ENCODE measurements around the gene GIGYF2. TPM values are rescaled to one million over a fixed set of nuclear protein-coding genes. Genes with fewer than 3 reads are reported as not detected.

Gene GIGYF2
- total RNA-seq, 1 experiment from 2014 or later, result 40.4 TPM

- Histone ChIP-seq H3K9me3 (no peaks in the 10 kb centered on the region), H3K4me3 (ENCODE audit: low read depth, low read length) (no peak overlapping the region), H3K36me3 (ENCODE audit: control insufficient read depth, insufficient read depth, low read length) (no peaks in the 10 kb centered on the region), H3K27me3 (replicated peaks; ENCODE audit: control insufficient read depth, insufficient read depth, low read length) (no peaks in the 10 kb centered on the region), H3K4me1 (no peaks in the 10 kb centered on the region)
- ChIA-PET POLR2A (no interaction called here), CTCF (interaction anchor here (0.6 kb wide), 1 partner anchor 881 kb away, joined by 3 read pairs; no protein-coding TSS in a partner anchor)
- Mint-ChIP-seq H3K27me3 (ENCODE audit: insufficient read depth, unreplicated experiment) (no peaks in the 10 kb centered on the region), H3K36me3 (ENCODE audit: insufficient read depth, unreplicated experiment) (peaks cover 38% of the 10 kb centered on the region), H3K4me1 (ENCODE audit: low read depth, unreplicated experiment) (no peaks in the 10 kb centered on the region), H3K27ac (ENCODE audit: unreplicated experiment) (no peak overlapping the region), H3K9me3 (ENCODE audit: unreplicated experiment) (no peaks in the 10 kb centered on the region), H3K4me3 (ENCODE audit: unreplicated experiment) (no peak overlapping the region)
- TF ChIP-seq, protein P1, sequence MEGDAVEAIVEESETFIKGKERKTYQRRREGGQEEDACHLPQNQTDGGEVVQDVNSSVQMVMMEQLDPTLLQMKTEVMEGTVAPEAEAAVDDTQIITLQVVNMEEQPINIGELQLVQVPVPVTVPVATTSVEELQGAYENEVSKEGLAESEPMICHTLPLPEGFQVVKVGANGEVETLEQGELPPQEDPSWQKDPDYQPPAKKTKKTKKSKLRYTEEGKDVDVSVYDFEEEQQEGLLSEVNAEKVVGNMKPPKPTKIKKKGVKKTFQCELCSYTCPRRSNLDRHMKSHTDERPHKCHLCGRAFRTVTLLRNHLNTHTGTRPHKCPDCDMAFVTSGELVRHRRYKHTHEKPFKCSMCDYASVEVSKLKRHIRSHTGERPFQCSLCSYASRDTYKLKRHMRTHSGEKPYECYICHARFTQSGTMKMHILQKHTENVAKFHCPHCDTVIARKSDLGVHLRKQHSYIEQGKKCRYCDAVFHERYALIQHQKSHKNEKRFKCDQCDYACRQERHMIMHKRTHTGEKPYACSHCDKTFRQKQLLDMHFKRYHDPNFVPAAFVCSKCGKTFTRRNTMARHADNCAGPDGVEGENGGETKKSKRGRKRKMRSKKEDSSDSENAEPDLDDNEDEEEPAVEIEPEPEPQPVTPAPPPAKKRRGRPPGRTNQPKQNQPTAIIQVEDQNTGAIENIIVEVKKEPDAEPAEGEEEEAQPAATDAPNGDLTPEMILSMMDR (IDR thresholded peaks at IDR 0.05; ENCODE audit: insufficient read depth in 1 of 2, low read depth in 1 of 2, low read length in 1 of 2, severe bottlenecking in 1 of 2, unreplicated experiment in 1 of 2), result no peak
- DNase-seq, result no peak
- no TSS peak for BruUV-seq (replicated peaks)
- intact Hi-C loops (cut with micrococcal nuclease; ENCODE audit: unreplicated experiment), result no loop called here
Observed at GRCh38 chr2:232798187-232798586, 101.1 kb downstream of the GIGYF2 start.

DNA sequence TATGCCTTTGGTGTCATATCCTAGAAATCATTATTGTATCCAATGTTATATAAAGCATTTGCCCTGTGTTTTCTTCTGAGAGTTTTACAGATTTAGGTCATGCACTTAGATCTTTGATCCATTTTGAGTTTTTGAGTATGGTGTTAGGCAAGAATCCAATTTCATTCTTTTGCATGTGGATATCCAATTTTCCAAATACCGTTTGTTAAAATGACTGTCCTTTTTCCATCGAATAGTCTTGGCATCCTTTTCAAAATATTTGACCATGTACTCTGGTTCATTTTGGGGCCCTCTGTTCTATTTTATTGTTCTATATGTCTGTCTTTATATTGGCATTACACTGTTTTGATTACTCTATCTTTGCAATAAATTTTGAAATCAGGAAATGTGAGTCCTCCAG, 103.0 kb downstream of the GIGYF2 start:
- no peaks in the 10 kb centered on the region for H3K36me3 ChIP-seq (ENCODE audit: control insufficient read depth, insufficient read depth, low read length)
- Mint-ChIP-seq H3K4me3 (ENCODE audit: unreplicated experiment) (no peak overlapping the region), H3K9me3 (ENCODE audit: unreplicated experiment) (no peaks in the 10 kb centered on the region), H3K4me1 (ENCODE audit: low read depth, unreplicated experiment) (no peaks in the 10 kb centered on the region), H3K27ac (ENCODE audit: unreplicated experiment) (no peak overlapping the region), H3K36me3 (ENCODE audit: insufficient read depth, unreplicated experiment) (peaks cover 40% of the 10 kb centered on the region), H3K27me3 (ENCODE audit: insufficient read depth, unreplicated experiment) (no peaks in the 10 kb centered on the region)
- no peak overlapping the region for H3K4me3 ChIP-seq (ENCODE audit: low read depth, low read length)
- ChIA-PET CTCF (no interaction called here), POLR2A (no interaction called here)
- BruUV-seq (replicated peaks), result no TSS peak
- no peaks in the 10 kb centered on the region for H3K27me3 ChIP-seq (replicated peaks; ENCODE audit: control insufficient read depth, insufficient read depth, low read length)
- no peaks in the 10 kb centered on the region for H3K9me3 ChIP-seq
- DNase-seq, result no peak
- intact Hi-C loops (cut with micrococcal nuclease; ENCODE audit: unreplicated experiment), result no loop called here
- TF ChIP-seq, protein P1 (IDR thresholded peaks at IDR 0.05; ENCODE audit: insufficient read depth in 1 of 2, low read depth in 1 of 2, low read length in 1 of 2, severe bottlenecking in 1 of 2, unreplicated experiment in 1 of 2), result no peak
- no peaks in the 10 kb centered on the region for H3K4me1 ChIP-seq

DNA sequence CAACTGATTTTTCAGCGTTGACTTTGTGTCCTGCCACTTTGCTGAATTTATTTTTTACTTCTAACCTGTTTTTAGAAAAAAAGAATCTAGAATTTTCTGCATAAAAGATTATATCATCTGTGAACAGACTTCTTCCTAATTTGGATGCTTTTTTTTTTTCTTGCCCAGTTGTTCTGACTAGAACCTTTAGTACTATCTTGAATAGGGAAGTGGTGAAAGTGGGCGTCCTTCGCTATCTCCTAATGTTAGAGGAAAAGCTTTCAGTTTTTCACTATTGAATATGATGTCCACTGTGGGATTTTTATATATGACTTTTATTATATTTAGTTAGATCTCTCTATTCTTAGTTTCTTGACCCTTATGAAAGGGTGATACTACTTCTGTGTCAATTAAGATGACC, 105.0 kb downstream of the GIGYF2 start:
- no peaks in the 10 kb centered on the region for H3K4me1 ChIP-seq
- no TSS peak for BruUV-seq (replicated peaks)
- Mint-ChIP-seq H3K4me3 (ENCODE audit: unreplicated experiment) (no peak overlapping the region), H3K9me3 (ENCODE audit: unreplicated experiment) (no peaks in the 10 kb centered on the region), H3K27ac (ENCODE audit: unreplicated experiment) (no peak overlapping the region), H3K4me1 (ENCODE audit: low read depth, unreplicated experiment) (no peaks in the 10 kb centered on the region), H3K36me3 (ENCODE audit: insufficient read depth, unreplicated experiment) (peaks cover 22% of the 10 kb centered on the region), H3K27me3 (ENCODE audit: insufficient read depth, unreplicated experiment) (no peaks in the 10 kb centered on the region)
- no peaks in the 10 kb centered on the region for H3K9me3 ChIP-seq
- POLR2A ChIA-PET, result no interaction called here
- CTCF ChIA-PET, result no interaction called here
- no peak overlapping the region for H3K4me3 ChIP-seq (ENCODE audit: low read depth, low read length)
- intact Hi-C loops (cut with micrococcal nuclease; ENCODE audit: unreplicated experiment), result no loop called here
- no peaks in the 10 kb centered on the region for H3K36me3 ChIP-seq (ENCODE audit: control insufficient read depth, insufficient read depth, low read length)
- DNase-seq, result no peak
- H3K27me3 ChIP-seq (replicated peaks; ENCODE audit: control insufficient read depth, insufficient read depth, low read length), result no peaks in the 10 kb centered on the region
- TF ChIP-seq, protein P1 (IDR thresholded peaks at IDR 0.05; ENCODE audit: insufficient read depth in 1 of 2, low read depth in 1 of 2, low read length in 1 of 2, severe bottlenecking in 1 of 2, unreplicated experiment in 1 of 2), result no peak
